SU-DHL-6 (cell line): Measurements from ENCODE around the gene ADCY5.

Experiments used
- CTCF ChIP-seq: fragments of 200-600 bp; sonication (generic); IDR thresholded peaks from one replicate; pipeline ENCODE4 v1.5.1; 2017; ENCODE audit warnings: antibody characterized with exemption, mild to moderate bottlenecking, low read length, moderate library complexity; ENCODE audit not compliant: insufficient read depth, poor library complexity, severe bottlenecking
- EZH2phosphoT487 ChIP-seq: fragments of 200-600 bp; sonication (generic), shearing (Covaris generic); conservative IDR thresholded peaks from 2 replicates; pipeline ENCODE4 v1.6.1; 2018; ENCODE audit warnings: mild to moderate bottlenecking, antibody characterized with exemption, low read length, moderate library complexity, mixed read lengths

- TF ChIP-seq CTCF (no peak), EZH2phosphoT487 (no peak)
These were observed 77.5 kb downstream of the ADCY5 start for GRCh38 chr3:123371426-123371825.
